ENCODE data around the gene PRKCZ.

DNA sequence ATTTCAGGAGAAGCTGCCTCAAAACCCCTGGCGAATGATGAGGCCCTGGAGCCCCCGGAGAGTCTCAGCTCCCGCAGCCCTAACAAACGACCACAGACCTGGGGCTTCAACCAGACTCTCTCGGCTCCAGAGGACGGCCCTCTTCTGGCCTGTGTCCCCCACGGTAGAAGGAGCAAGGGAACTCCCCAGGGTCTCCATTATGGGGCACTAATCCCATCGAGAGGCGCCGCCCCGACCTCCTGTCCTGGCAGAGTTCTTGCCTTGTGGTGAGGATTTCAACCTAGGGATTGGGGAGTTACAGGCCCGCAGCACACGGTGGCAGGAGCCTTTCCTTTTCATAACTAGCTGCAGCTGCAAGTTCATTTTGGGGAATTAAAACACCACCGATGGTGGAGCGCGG, 138.1 kb downstream of the PRKCZ start:
- TF ChIP-seq SUZ12 (IDR thresholded peaks at IDR 0.05; ENCODE audit: extremely low read depth, insufficient read depth, insufficient read length) (no peak), ZNF274 (IDR thresholded peaks at IDR 0.05; ENCODE audit: low read depth, low read length) (no peak), YY1 (IDR thresholded peaks at IDR 0.05; ENCODE audit: insufficient read depth, insufficient read length) (no peak)

Measured in NT2/D1 (cell line).